ENCODE measurements around the gene MBNL2. TPM values are rescaled to one million over a fixed set of nuclear protein-coding genes. Genes with fewer than 3 reads are reported as not detected.

Gene MBNL2
- total and polyA plus RNA-seq, 10 of the 15 experiments (the other 5 are each of a cell fraction or from before 2014, with no cell fraction given): 1.6 to 9.7 (median 6.7) TPM

DNA sequence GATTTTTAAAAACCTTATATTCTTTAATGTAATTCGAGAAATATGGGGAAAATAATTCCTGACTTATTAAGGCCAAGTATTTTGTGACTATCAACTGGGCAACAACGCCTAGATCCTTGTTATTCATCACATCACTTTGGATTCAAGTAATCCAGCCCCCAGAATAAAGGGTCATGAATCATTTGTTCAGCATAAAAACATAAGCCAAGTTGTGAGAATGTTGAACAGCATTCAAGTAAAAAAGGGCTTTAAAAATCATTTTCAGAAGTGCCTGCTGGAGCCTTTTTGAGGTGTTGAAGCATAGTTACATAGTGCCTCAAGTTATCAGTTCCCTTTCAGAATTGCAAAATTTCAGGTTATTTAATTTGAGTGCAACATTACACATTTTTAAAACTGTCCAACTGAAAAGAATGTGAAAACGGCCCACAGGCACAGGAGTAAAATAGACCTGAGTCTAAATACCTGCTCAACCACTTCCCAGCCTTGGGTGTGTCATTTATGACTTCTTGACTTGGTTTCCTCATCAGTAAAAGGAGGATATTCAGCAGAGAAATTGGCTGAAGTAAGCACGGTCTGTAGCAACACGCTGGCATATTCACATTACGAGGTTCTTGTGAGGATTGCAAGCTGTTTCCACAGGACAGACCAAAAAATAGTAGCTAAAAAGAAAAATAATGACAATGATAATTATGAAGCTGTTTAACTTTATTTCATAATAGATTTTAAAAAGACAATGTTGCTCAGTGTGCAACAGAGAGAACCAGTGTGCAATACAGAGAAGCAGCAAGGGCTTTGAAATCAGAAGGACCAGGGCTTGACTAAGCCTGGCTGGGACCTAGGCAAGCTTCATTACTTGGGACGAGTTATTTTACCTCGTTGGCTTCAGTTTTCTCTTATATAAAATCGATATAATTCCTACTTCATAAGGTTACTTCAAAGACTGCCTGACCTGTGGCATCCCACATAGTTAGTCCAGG lies 56.6 kb downstream of the MBNL2 start (continued):
- TF ChIP-seq, protein P1, sequence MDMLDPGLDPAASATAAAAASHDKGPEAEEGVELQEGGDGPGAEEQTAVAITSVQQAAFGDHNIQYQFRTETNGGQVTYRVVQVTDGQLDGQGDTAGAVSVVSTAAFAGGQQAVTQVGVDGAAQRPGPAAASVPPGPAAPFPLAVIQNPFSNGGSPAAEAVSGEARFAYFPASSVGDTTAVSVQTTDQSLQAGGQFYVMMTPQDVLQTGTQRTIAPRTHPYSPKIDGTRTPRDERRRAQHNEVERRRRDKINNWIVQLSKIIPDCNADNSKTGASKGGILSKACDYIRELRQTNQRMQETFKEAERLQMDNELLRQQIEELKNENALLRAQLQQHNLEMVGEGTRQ (IDR thresholded peaks at IDR 0.05; ENCODE audit: borderline replicate concordance, low read depth, low read length): no peak
- no peak for TF ChIP-seq ZNF217 (IDR thresholded peaks at IDR 0.05)
- TF ChIP-seq ZNF622 (IDR thresholded peaks at IDR 0.05): no peak
- no peak for TF ChIP-seq TCF3 (IDR thresholded peaks at IDR 0.05; ENCODE audit: borderline replicate concordance, insufficient read depth, low read depth, low read length)
- TF ChIP-seq CBX3 (IDR thresholded peaks at IDR 0.05; ENCODE audit: borderline replicate concordance, low read depth): no peak
- no peak for TF ChIP-seq HDGF (IDR thresholded peaks at IDR 0.05)

DNA sequence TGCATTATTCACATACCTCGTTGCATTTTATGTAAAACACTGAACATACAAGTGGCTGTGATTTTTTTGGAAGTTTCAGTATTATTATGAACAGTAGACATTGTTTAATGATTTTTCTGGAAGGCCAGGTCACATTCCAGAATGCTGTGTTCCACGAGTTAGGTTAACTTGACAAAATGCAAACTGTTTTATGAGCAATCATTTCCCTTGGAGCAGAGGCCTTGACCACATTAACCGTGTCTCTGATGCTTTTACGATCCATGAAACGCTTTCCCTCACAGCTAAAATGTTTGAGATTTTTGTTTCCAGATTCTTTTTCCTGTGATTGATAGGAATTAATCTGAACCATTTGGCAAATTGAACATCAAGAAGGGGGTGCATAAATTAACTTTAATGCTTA lies 57.8 kb downstream of the MBNL2 start:
- peaks cover 4% of the 10 kb centered on the region; the same call in 1 of the 2 replicates for H4K20me1 ChIP-seq (ENCODE audit: control insufficient read depth, insufficient read depth)
- no peak overlapping the region for H3K9ac ChIP-seq (ENCODE audit: control insufficient read depth, insufficient read depth, low read length)
- DNase-seq (ENCODE audit: low read depth, low spot score): no peak
- WGBS (ENCODE audit: insufficient coverage, insufficient replicate concordance, low lambda C conversion rate, missing lambda C conversion rate): 71% methylated on average over 5 of the region's 5 CpGs
- H2AFZ ChIP-seq (ENCODE audit: control insufficient read depth, low read depth, low read length): no peak overlapping the region
- no TSS peak for BruUV-seq (replicated peaks)
- TF ChIP-seq KAT2A (conservative IDR thresholded peaks at IDR 0.05; ENCODE audit: control insufficient read depth, low read depth, low read length): no peak
- TF ChIP-seq LARP7 (IDR thresholded peaks at IDR 0.05): no peak
- TF ChIP-seq, protein P2, sequence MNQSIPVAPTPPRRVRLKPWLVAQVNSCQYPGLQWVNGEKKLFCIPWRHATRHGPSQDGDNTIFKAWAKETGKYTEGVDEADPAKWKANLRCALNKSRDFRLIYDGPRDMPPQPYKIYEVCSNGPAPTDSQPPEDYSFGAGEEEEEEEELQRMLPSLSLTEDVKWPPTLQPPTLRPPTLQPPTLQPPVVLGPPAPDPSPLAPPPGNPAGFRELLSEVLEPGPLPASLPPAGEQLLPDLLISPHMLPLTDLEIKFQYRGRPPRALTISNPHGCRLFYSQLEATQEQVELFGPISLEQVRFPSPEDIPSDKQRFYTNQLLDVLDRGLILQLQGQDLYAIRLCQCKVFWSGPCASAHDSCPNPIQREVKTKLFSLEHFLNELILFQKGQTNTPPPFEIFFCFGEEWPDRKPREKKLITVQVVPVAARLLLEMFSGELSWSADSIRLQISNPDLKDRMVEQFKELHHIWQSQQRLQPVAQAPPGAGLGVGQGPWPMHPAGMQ (IDR thresholded peaks at IDR 0.05; ENCODE audit: borderline replicate concordance): no peak
- no peak for TF ChIP-seq IRF4 (IDR thresholded peaks at IDR 0.05; ENCODE audit: low read depth, low read length)
- no peak for TF ChIP-seq JUNB (IDR thresholded peaks at IDR 0.05)
- no peaks in the 10 kb centered on the region; the same call in 2 of the 3 replicates for H3K9me3 ChIP-seq (replicated peaks; ENCODE audit: control insufficient read depth, insufficient read depth, low read length)
- intact Hi-C loops (cut with micrococcal nuclease; ENCODE audit: unreplicated experiment) (no loop called here), in situ Hi-C loops (cut with MboI) (no loop called here)
- H3K27me3 ChIP-seq (replicated peaks in 1 of 2; ENCODE audit: control insufficient read depth in 2 of 2, insufficient read depth in 2 of 2, low read length in 1 of 2): no peaks in the 10 kb centered on the region
- H3K4me2 ChIP-seq (ENCODE audit: control insufficient read depth, insufficient read depth): no peak overlapping the region
- no peaks in the 10 kb centered on the region; a peak in 1 of 4 replicates for H3K36me3 ChIP-seq (ENCODE audit: control insufficient read depth in 2 of 2, insufficient read depth in 2 of 2, low read length in 1 of 2)
- no peak overlapping the region for H3K27ac ChIP-seq (ENCODE audit: control insufficient read depth, insufficient read depth)
- ChIA-PET POLR2A (no interaction called here), SMC1A (ENCODE audit: uncharacterized antibody, unreplicated experiment) (interaction anchor here (1.7 kb wide), 1 partner anchor 11 kb away, joined by 4 read pairs; no protein-coding TSS in a partner anchor), RAD21 (ENCODE audit: unreplicated experiment) (no interaction called here), CTCF (no interaction called here)
- peaks cover 11% of the 10 kb centered on the region for H3K4me1 ChIP-seq (ENCODE audit: control insufficient read depth, insufficient read depth, low read length)
- peak; percentile 54 for FAIRE-seq
- no peak for ATAC-seq
- no peaks in the 10 kb centered on the region for H3K79me2 ChIP-seq (ENCODE audit: control insufficient read depth, insufficient read depth, low read length)
- no peak overlapping the region for H3K4me3 ChIP-seq

Data from GM12878 (cell line).